ENCODE data around the gene TEX13D.

The TEX13D gene

DNA sequence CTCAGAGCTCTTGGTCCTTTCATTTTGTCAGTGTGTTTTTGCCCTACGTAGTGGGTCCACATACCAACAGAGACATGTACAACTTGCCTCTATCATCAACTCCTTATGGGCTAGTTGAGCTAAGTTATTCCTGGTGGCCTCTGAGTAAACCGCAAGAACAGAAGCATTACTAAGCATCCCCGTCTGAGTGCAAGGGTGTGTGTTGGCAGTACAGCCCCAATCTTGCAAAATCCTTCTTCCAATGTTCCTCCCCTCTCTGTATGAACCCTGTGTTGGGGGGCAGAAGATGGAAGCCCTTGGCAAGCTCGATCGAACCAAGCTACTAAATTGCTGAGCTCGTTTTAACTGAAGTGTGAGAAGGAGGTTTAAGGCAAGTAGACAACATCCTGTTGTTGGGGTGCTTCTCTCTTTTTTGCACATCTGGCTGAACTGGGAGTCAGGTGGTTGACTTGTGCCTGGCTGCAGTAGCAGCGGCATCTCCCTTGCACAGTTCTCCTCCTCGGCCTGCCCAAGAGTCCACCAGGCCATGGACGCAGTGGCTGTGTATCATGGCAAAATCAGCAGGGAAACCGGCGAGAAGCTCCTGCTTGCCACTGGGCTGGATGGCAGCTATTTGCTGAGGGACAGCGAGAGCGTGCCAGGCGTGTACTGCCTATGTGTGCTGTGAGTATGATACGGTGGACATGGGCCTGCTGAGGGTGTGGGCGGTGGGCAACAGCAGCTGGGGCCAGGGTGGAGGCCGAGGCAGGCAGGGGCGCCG lies 13.8 kb downstream of the TEX13D start, which contains the start of gene SH2D1A:
TSS of gene SH2D1A (plus strand) at position 447 of the 760 bp plus-strand sequence. CDS start at position 527, 80 bp downstream.
- Histone ChIP-seq H3K27ac (ENCODE audit: low read depth, low read length) (no peak within 1 kb of the TSS), H3K9me2 (replicated peaks; ENCODE audit: control insufficient read depth, low read length) (no peaks in the 10 kb centered on the region), H3F3A (ENCODE audit: control insufficient read depth, insufficient read depth) (no peaks in the 10 kb centered on the region), H3K4me2 (ENCODE audit: low read length) (no peak within 1 kb of the TSS), H3K79me2 (ENCODE audit: control insufficient read depth, low read length) (no peaks in the 10 kb centered on the region), H4K20me1 (ENCODE audit: control insufficient read depth, insufficient read depth, low read depth, low read length) (no peaks in the 10 kb centered on the region), H3K4me1 (ENCODE audit: control insufficient read depth, low read length) (no peaks in the 10 kb centered on the region), H3K9me3 (ENCODE audit: control insufficient read depth, insufficient read depth, low read length) (no peaks in the 10 kb centered on the region), H3K27me3 (ENCODE audit: control insufficient read depth, low read length) (no peaks in the 10 kb centered on the region), H3K36me3 (ENCODE audit: control insufficient read depth, low read length) (no peaks in the 10 kb centered on the region), H3K4me3 (ENCODE audit: low read length) (no peak within 1 kb of the TSS)
- TF ChIP-seq, protein P1, sequence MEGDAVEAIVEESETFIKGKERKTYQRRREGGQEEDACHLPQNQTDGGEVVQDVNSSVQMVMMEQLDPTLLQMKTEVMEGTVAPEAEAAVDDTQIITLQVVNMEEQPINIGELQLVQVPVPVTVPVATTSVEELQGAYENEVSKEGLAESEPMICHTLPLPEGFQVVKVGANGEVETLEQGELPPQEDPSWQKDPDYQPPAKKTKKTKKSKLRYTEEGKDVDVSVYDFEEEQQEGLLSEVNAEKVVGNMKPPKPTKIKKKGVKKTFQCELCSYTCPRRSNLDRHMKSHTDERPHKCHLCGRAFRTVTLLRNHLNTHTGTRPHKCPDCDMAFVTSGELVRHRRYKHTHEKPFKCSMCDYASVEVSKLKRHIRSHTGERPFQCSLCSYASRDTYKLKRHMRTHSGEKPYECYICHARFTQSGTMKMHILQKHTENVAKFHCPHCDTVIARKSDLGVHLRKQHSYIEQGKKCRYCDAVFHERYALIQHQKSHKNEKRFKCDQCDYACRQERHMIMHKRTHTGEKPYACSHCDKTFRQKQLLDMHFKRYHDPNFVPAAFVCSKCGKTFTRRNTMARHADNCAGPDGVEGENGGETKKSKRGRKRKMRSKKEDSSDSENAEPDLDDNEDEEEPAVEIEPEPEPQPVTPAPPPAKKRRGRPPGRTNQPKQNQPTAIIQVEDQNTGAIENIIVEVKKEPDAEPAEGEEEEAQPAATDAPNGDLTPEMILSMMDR (IDR thresholded peaks at IDR 0.05; ENCODE audit: low read depth, low read length, poor library complexity, severe bottlenecking): no peak
- TF ChIP-seq EZH2phosphoT487 (IDR thresholded peaks at IDR 0.05; ENCODE audit: borderline replicate concordance, low read length): no peak

- H3K4me3 ChIP-seq (ENCODE audit: low read length): no peak overlapping the region
- H3K27ac ChIP-seq (ENCODE audit: low read depth, low read length): no peak overlapping the region
- no peaks in the 10 kb centered on the region for H3K4me1 ChIP-seq (ENCODE audit: control insufficient read depth, low read length)
- H3K36me3 ChIP-seq (ENCODE audit: control insufficient read depth, low read length): no peaks in the 10 kb centered on the region
- H3K79me2 ChIP-seq (ENCODE audit: control insufficient read depth, low read length): no peaks in the 10 kb centered on the region
- TF ChIP-seq, protein P1 (IDR thresholded peaks at IDR 0.05; ENCODE audit: low read depth, low read length, poor library complexity, severe bottlenecking): no peak
- TF ChIP-seq EZH2phosphoT487 (IDR thresholded peaks at IDR 0.05; ENCODE audit: borderline replicate concordance, low read length): no peak
- no peaks in the 10 kb centered on the region for H3F3A ChIP-seq (ENCODE audit: control insufficient read depth, insufficient read depth)
- H3K9me2 ChIP-seq (replicated peaks; ENCODE audit: control insufficient read depth, low read length): no peaks in the 10 kb centered on the region
- H3K9me3 ChIP-seq (ENCODE audit: control insufficient read depth, insufficient read depth, low read length): no peaks in the 10 kb centered on the region
- no peak overlapping the region for H3K4me2 ChIP-seq (ENCODE audit: low read length)
- H3K27me3 ChIP-seq (ENCODE audit: control insufficient read depth, low read length): no peaks in the 10 kb centered on the region
- no peaks in the 10 kb centered on the region for H4K20me1 ChIP-seq (ENCODE audit: control insufficient read depth, insufficient read depth, low read depth, low read length)
Observed at GRCh38 chrX:124346877-124347241, 14.4 kb downstream of the TEX13D start.

GRCh38 chrX:124347242-124347641 lies 14.8 kb downstream of the TEX13D start:
- Histone ChIP-seq H4K20me1 (ENCODE audit: control insufficient read depth, insufficient read depth, low read depth, low read length) (no peaks in the 10 kb centered on the region), H3K36me3 (ENCODE audit: control insufficient read depth, low read length) (no peaks in the 10 kb centered on the region), H3K4me2 (ENCODE audit: low read length) (no peak overlapping the region), H3K27ac (ENCODE audit: low read depth, low read length) (no peak overlapping the region), H3F3A (ENCODE audit: control insufficient read depth, insufficient read depth) (no peaks in the 10 kb centered on the region), H3K27me3 (ENCODE audit: control insufficient read depth, low read length) (no peaks in the 10 kb centered on the region), H3K9me3 (ENCODE audit: control insufficient read depth, insufficient read depth, low read length) (no peaks in the 10 kb centered on the region), H3K79me2 (ENCODE audit: control insufficient read depth, low read length) (no peaks in the 10 kb centered on the region), H3K9me2 (replicated peaks; ENCODE audit: control insufficient read depth, low read length) (no peaks in the 10 kb centered on the region), H3K4me3 (ENCODE audit: low read length) (no peak overlapping the region), H3K4me1 (ENCODE audit: control insufficient read depth, low read length) (no peaks in the 10 kb centered on the region)
- TF ChIP-seq, protein P1 (IDR thresholded peaks at IDR 0.05; ENCODE audit: low read depth, low read length, poor library complexity, severe bottlenecking): no peak
- TF ChIP-seq EZH2phosphoT487 (IDR thresholded peaks at IDR 0.05; ENCODE audit: borderline replicate concordance, low read length): no peak

All from DOHH2 (cell line).